Measurements from ENCODE around the gene COL9A1.

GRCh38 chr6:70252604-70253003, 50.3 kb downstream of the COL9A1 start:
- no peak for TF ChIP-seq CTCF (IDR thresholded peaks at IDR 0.05)
- no peak for TF ChIP-seq POLR2AphosphoS5 (IDR thresholded peaks at IDR 0.05; ENCODE audit: low read depth, low read length)
- no peak for TF ChIP-seq SIN3A (IDR thresholded peaks at IDR 0.05; ENCODE audit: borderline replicate concordance, insufficient read depth, low read depth, low read length)
